IPS-20b (cell line): ENCODE results near the gene IPPK.

Experiments
- H3K27ac ChIP-seq: one replicate; pipeline ENCODE4 v1.5.1; 2013; ENCODE audit warnings: low read length
- H3K27me3 ChIP-seq: 2 replicates; pipeline ENCODE4 v1.6.1; 2013; ENCODE audit warnings: mild to moderate bottlenecking, low read length, inconsistent platforms; ENCODE audit not compliant: insufficient read depth
- H3K36me3 ChIP-seq: 2 replicates; pipeline ENCODE4 v1.6.1; 2013; ENCODE audit warnings: low read depth, mild to moderate bottlenecking, inconsistent platforms, low read length, moderate library complexity; ENCODE audit not compliant: insufficient read depth
- H3K4me1 ChIP-seq: 2 replicates; pipeline ENCODE4 v1.6.1; 2013; ENCODE audit warnings: mild to moderate bottlenecking, control low read depth, inconsistent platforms, low read length, moderate library complexity; ENCODE audit not compliant: insufficient read depth
- H3K4me3 ChIP-seq: 2 replicates; pipeline ENCODE4 v1.5.1; 2013; ENCODE audit warnings: mild to moderate bottlenecking, low read length, inconsistent platforms
- H3K9ac ChIP-seq: 2 replicates; pipeline ENCODE4 v1.6.1; 2013; ENCODE audit warnings: low read depth, mild to moderate bottlenecking, inconsistent platforms, low read length, moderate library complexity
- H3K9me3 ChIP-seq: 2 replicates; pipeline ENCODE4 v1.6.1; 2013; ENCODE audit warnings: mild to moderate bottlenecking, low read depth, low read length, inconsistent platforms; ENCODE audit not compliant: insufficient read depth

The IPPK gene

DNA sequence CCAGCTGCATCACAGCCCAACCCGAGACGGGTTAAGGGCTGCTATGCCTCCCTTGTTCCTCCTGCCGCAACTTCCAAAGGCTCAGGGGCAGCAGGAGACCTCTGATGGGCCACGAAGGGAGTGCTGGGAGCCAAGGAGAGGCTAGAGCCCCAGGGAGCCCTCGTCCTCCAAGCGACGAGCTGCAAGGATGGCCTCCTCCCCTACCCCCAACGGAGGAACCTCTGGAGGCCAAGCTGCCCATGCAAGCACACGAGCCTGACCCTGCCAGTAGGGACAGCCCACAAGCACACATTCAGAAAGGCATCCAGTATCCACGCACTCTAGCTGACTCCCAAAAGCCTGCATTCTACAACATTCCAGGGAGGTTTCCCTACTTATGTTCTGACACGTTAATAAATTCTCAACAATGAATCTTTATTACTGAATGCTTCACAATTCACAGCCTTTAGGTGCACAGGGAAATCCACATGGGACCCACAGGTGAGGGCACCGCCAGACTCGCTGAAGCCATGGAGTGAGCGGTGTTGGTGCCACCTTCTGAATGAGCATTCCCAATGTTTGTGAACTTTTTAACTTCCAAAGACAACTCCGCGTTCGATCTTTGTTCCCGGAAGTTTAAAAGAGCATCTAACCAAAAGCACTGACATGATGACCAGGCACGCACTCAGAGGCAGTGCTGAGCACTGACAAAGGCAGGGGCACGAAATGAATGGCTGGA, 28.7 kb downstream of the IPPK start:
- H3K9ac ChIP-seq, result no peak overlapping the region
- H3K27me3 ChIP-seq, result no peaks in the 10 kb centered on the region
- no peak overlapping the region for H3K27ac ChIP-seq
- peaks cover 55% of the 10 kb centered on the region for H3K36me3 ChIP-seq
- no peak overlapping the region for H3K4me3 ChIP-seq
- H3K9me3 ChIP-seq, result no peaks in the 10 kb centered on the region
- H3K4me1 ChIP-seq, result no peaks in the 10 kb centered on the region

DNA sequence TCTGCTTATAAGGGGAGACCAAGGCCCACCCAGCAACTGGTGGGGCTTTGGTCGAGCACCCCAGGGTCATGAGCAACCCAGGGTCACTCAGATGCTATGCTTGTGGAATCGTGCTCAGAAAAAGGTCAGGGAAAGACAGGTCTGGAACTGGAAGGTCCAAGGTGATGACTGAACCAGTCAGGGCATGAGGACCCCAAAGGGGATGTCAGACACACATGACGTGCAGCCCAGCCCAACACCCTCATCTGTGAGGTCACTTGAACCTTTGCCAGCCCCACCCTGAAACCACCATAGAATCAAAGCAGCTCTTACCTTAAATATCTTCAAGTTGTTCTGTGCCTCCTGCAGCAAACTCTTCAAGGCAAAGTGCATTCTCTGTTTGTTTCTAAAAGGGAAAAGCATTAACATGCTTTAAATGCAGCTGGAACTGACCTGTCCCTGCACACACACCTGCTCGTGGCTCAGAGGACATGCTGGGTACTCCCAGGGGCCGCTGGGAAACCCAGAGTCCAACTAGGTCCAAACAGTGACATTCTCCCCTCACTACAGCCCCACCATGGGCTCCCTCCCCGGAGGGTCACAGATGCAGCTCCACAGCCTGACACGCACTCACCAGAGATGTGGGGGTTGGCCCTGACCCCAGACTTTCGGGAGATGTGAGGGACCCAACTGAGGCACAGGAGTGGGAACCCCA, 29.4 kb downstream of the IPPK start:
- Histone ChIP-seq H3K36me3 (peaks cover 60% of the 10 kb centered on the region), H3K9me3 (no peaks in the 10 kb centered on the region), H3K9ac (no peak overlapping the region)

DNA sequence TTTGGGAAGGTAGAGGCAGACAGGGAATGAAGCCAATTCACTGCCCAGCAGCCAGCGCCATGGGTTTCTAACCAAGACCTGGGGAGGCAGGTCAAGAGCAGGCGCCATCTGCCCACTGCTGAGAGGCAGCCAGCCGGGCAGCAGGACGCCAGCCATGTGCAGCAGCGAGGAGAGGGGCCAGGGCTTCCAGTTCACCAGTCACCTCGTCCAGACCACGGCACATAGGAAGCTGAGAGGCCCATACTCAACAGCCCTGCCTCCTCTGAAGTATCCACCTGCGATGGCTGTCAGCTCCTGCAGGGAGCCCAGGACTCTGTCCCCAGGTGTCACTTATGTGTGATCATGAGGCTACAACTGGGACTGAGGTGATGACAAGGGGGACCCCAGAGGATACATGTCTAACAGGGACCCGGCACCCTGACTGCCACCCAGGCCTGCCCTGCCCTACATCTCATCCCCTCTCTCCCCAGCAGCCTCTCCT, 30.1 kb downstream of the IPPK start:
- Histone ChIP-seq H3K9ac (no peak overlapping the region), H3K27ac (no peak overlapping the region), H3K4me1 (no peaks in the 10 kb centered on the region), H3K27me3 (no peaks in the 10 kb centered on the region), H3K36me3 (peaks cover 57% of the 10 kb centered on the region), H3K9me3 (no peaks in the 10 kb centered on the region), H3K4me3 (no peak overlapping the region)

More for the DNA sequence above, 29.4 kb downstream of the IPPK start:
- no peak overlapping the region for H3K27ac ChIP-seq
- H3K4me3 ChIP-seq, result no peak overlapping the region
- H3K4me1 ChIP-seq, result no peaks in the 10 kb centered on the region
- H3K27me3 ChIP-seq, result no peaks in the 10 kb centered on the region

DNA sequence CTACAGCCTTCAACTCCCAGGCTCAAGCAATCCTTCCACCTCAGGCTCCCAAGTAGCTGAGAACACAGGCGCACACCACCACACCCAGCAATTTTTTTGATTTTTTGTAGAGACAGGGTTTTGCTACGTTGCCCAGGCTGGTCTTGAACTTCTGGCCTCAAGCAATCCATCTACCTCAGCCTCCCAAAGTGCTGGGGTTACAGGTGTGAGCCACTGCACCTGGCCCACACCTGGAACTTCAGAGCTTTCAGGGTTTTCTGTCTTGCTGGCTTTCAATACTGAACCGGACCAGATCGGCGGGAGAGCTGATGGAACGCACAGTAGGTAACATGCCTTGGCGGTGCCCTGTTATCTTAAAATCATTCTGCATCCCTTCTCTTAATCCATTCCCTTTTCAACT, 30.8 kb downstream of the IPPK start:
- no peak overlapping the region for H3K9ac ChIP-seq
- no peaks in the 10 kb centered on the region for H3K27me3 ChIP-seq
- H3K4me3 ChIP-seq, result no peak overlapping the region
- no peaks in the 10 kb centered on the region for H3K9me3 ChIP-seq
- H3K36me3 ChIP-seq, result peaks cover 54% of the 10 kb centered on the region
- no peaks in the 10 kb centered on the region for H3K4me1 ChIP-seq
- H3K27ac ChIP-seq, result no peak overlapping the region

DNA sequence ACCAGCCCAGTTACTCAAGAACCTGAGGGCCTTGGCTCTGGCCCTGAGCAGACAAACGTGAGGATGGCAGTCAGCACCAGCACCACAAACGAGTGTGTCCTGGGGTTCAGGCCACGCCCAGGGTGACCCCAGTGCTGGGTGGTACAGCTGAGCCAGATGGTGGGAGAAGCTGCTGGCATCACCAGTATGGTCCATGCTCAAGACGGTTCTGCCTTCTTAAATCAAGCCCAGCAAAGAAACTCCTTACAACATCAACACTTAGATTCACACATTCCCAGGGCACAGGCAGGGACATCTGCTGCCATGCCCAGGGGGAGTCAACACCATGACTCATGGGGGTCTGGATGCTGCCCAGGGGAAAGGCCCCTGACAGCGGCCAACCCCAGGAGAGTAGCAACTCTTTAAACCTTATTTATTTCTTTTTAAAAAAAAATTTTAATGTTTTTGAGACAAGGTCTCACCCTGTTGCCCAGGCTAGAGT, 31.3 kb downstream of the IPPK start:
- H3K36me3 ChIP-seq, result peaks cover 54% of the 10 kb centered on the region
- no peak overlapping the region for H3K27ac ChIP-seq
- no peak overlapping the region for H3K9ac ChIP-seq
- no peak overlapping the region for H3K4me3 ChIP-seq
- no peaks in the 10 kb centered on the region for H3K4me1 ChIP-seq
- H3K9me3 ChIP-seq, result no peaks in the 10 kb centered on the region
- no peaks in the 10 kb centered on the region for H3K27me3 ChIP-seq

DNA sequence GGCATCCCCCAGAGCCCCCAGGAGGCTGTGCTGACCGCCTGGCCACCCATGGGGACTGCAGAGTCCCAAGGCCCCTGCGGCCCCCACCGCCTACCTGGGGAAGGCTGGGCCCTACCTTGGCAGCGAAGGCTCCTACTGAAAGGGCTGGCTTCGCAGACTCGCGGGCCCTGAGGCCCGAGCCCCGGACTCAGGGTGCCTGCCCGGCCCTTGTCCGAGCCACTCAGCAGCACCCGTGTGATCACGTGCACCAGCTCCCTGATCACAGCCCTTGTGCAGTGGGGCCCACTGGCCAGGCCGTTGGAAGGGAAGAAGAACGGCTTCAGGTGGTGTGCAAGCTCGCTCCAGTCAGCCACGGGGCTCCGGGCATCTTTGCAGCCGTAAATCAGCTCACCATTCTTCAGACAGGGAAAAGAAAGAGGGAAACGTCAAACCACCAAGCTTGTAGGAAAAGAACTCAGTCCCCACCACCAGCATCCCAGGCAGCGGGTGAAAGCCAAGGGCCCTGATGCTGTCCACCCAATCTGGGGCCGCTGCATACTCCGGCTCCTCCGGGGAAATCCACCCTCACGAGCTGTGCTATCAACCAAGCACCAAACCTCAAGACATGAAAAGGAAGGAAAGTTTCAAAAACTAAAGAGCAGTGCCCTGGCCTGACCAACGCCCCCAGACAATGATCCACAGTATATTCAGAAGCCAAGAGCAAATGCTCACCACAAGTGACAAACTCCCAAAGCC, 31.9 kb downstream of the IPPK start:
- no peaks in the 10 kb centered on the region for H3K9me3 ChIP-seq
- no peak overlapping the region for H3K4me3 ChIP-seq
- H3K36me3 ChIP-seq, result peaks cover 54% of the 10 kb centered on the region

DNA sequence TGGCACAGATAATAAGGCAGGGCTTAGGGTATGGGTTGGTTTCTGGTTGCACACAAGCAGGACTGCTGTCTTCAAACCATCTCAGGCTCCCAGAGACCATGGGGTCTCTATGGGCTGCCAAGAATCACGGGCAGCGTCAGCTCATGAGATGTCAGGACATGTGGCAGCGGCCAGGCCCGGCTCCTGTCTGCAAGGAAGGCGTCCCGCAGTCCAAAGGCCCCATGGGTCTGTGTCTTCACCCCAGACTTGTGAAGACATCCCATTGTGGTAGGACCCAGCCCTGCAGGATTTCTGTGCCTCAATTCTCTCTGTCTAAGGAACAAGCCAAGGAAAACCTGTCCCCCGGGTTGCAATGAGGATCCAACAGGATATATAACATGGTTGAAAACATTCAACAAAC, 32.6 kb downstream of the IPPK start:
- Histone ChIP-seq H3K27me3 (no peaks in the 10 kb centered on the region), H3K36me3 (peaks cover 53% of the 10 kb centered on the region), H3K27ac (no peak overlapping the region), H3K9me3 (no peaks in the 10 kb centered on the region), H3K4me3 (no peak overlapping the region), H3K4me1 (no peaks in the 10 kb centered on the region), H3K9ac (no peak overlapping the region)

More for the DNA sequence above, 31.9 kb downstream of the IPPK start:
- Histone ChIP-seq H3K27me3 (no peaks in the 10 kb centered on the region), H3K9ac (no peak overlapping the region), H3K4me1 (no peaks in the 10 kb centered on the region), H3K27ac (no peak overlapping the region)

DNA sequence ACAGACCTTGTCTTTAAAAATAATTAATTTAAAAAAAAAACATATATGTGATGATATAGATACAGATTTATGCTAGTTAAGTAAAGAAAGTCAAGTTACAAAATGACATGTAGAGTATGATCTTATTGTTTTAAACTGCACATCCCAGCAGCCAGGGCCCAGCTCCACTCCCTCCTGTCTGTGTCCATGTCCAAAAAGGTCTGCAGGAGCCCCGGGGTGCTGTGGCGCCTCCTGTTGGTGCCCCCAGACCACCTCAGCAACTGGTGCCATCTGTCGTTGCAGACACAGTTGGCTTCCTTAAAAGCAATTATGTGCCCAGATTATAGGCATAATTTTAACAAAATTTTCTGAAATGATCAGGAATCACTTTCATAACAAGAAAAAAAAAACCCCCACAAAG, 33.3 kb downstream of the IPPK start:
- Histone ChIP-seq H3K27me3 (no peaks in the 10 kb centered on the region), H3K27ac (no peak overlapping the region), H3K9me3 (no peaks in the 10 kb centered on the region), H3K9ac (no peak overlapping the region), H3K4me3 (no peak overlapping the region), H3K36me3 (peaks cover 59% of the 10 kb centered on the region), H3K4me1 (no peaks in the 10 kb centered on the region)

DNA sequence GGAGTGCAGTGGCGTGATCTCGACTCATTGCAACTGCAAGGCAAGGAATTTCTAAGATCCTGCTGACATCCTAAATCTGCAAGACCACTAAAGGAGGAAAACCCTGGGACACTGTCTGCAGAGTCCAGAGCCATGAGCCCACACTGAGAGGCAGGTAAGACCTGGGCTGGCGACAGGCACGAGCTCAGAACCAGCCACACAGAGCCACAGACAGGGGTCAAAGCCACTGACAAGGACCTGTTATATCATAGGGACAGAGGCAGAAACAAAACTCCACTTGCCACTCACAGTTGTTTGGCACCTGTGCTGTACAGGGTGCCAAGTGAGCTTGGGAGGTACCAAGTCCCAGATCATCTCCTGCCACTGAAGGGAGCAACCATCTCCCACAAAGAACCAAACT, 34.2 kb downstream of the IPPK start:
- no peaks in the 10 kb centered on the region for H3K27me3 ChIP-seq
- H3K4me3 ChIP-seq, result no peak overlapping the region
- H3K9me3 ChIP-seq, result no peaks in the 10 kb centered on the region
- no peaks in the 10 kb centered on the region for H3K4me1 ChIP-seq
- H3K27ac ChIP-seq, result no peak overlapping the region
- H3K9ac ChIP-seq, result no peak overlapping the region
- peaks cover 60% of the 10 kb centered on the region for H3K36me3 ChIP-seq

DNA sequence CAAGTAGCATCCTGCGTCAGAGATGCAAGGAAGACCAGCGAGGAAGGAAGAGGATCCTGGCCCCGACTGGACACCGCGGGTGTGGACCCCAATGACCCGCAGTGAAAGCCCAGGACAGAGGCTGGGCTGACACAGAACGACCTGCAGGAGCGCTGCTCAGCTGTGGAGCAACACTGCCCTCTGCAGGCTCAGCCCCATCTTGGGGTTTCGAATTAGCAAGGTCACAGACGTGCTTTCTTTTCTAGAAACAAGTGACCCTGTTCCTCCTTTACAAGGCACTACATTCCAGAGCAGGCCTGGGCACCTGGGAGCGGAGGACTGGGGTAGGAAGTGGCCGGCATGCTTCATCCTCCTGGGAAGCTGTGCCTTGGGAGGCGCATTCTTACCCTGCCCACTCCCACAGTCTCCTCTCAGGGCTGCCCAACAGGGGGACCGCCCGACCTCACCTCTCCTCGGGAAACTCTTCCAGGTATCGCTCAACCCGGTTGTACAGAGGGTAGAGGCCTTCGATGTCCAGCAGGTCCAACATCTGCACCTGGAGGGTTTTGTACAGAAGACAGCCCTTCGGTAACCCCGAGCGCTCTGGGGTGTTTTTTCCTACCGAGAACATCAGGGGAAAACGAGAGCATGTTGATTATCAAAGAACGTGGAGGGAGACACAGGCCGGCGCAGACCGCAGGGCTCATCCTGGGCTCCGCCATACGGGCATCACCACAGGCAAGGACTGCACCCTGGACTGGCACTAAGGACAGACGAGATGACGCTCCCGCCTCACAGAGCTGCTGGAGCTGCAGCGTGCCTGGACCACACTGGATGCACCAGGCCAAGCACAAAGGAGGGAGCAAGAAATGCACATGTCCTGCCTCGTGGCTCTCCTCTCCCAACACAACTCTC, 35.0 kb downstream of the IPPK start:
- Histone ChIP-seq H3K4me3 (no peak overlapping the region), H3K4me1 (no peaks in the 10 kb centered on the region), H3K9me3 (no peaks in the 10 kb centered on the region), H3K9ac (no peak overlapping the region), H3K27ac (no peak overlapping the region), H3K36me3 (peaks cover 55% of the 10 kb centered on the region), H3K27me3 (no peaks in the 10 kb centered on the region)
